Metanephros (tissue), 1 donor: Measurements from ENCODE around the gene DVL3. TPM values are rescaled to one million over a fixed set of nuclear protein-coding genes. Genes with fewer than 3 reads are reported as not detected.

Experiments used
- total RNA-seq: library from RNA; depleted of rRNA; stranded (reverse); fragments of >200 nt; gene quantifications from one replicate; pipeline ENCODE4 v1.2.3, GENCODE V29; 2014

Gene DVL3
- total RNA-seq: 59.7 TPM

GRCh38 chr3:184154885-184155643 is at the start of gene DVL3:
TSS of gene DVL3 (plus strand) at chr3:184155377. CDS start at chr3:184155636, 259 bp downstream.

GRCh38 chr3:184135149-184135910 is 19.8 kb upstream of the DVL3 start, which contains the start of gene EIF2B5:
TSS of gene EIF2B5 (plus strand) at chr3:184135358. CDS start at chr3:184135386, 28 bp downstream.

GRCh38 chr3:184174646-184175492 is 19.7 kb downstream of the DVL3 start, which contains the start of gene AP2M1:
TSS of gene AP2M1 (plus strand) at chr3:184174855. CDS start at chr3:184176994, 2,139 bp downstream.

GRCh38 chr3:184186184-184186901 is 31.2 kb downstream of the DVL3 start, which contains the start of gene ABCF3:
TSS of gene ABCF3 (plus strand) at chr3:184186199. CDS start at chr3:184186208, 9 bp downstream.

Other genes starting within 250 kb of the DVL3 start
- 46.7 TPM for gene ABCC5, start 137.5 kb upstream of the DVL3 start, total RNA-seq
- not detected for gene HTR3D, start 123.6 kb upstream of the DVL3 start, total RNA-seq
- not detected for gene HTR3C, start 102.3 kb upstream of the DVL3 start, total RNA-seq
- gene HTR3E, start 58.3 kb upstream of the DVL3 start, total RNA-seq: not detected
- gene EIF2B5, start 20.0 kb upstream of the DVL3 start, total RNA-seq: 32.2 TPM
- gene AP2M1, start 19.5 kb downstream of the DVL3 start, total RNA-seq: 235 TPM
- 65.3 TPM for gene ABCF3, start 30.8 kb downstream of the DVL3 start, total RNA-seq
- 0.99 TPM for gene VWA5B2, start 74.2 kb downstream of the DVL3 start, total RNA-seq
- gene ALG3, start 93.6 kb downstream of the DVL3 start, total RNA-seq: 28.7 TPM
- gene EEF1AKMT4, start 94.3 kb downstream of the DVL3 start, total RNA-seq: 1.8 TPM
- gene CAMK2N2, start 106.2 kb downstream of the DVL3 start, total RNA-seq: 0.70 TPM
- gene ECE2, start 120.6 kb downstream of the DVL3 start, total RNA-seq: not detected
- 173 TPM for gene PSMD2, start 143.9 kb downstream of the DVL3 start, total RNA-seq
- 160 TPM for gene EIF4G1, start 159.2 kb downstream of the DVL3 start, total RNA-seq
- 23.5 TPM for gene FAM131A, start 182.2 kb downstream of the DVL3 start, total RNA-seq
- 13.4 TPM for gene CLCN2, start 206.2 kb downstream of the DVL3 start, total RNA-seq
- gene POLR2H, start 206.3 kb downstream of the DVL3 start, total RNA-seq: 68.9 TPM
- gene THPO, start 222.8 kb downstream of the DVL3 start, total RNA-seq: 0.88 TPM
- 32.6 TPM for gene CHRD, start 224.7 kb downstream of the DVL3 start, total RNA-seq